B cell (primary cell): ENCODE results near the gene MAGIX. TPM values are rescaled to one million over a fixed set of nuclear protein-coding genes. Genes with fewer than 3 reads are reported as not detected.
"Not testable (repeated sequence)": the region's sequence is repeated elsewhere in the genome, so short reads cannot be mapped to it uniquely, and the experiment has no call there.

ENCODE experiments used
- ATAC-seq: fragments of 200-7000 bp; cut with Tn5 transposase; one replicate; pipeline ENCODE4 v1.10.0; 2021; ENCODE audit warnings: low read depth, mild to moderate bottlenecking, moderate number of reproducible peaks, moderate library complexity
- CTCF ChIA-PET: fragments of 350-600 bp; sonication (Branson Sonifier 250); formaldehyde crosslinking; loops from one replicate; lab custom pipeline; 2021; ENCODE audit warnings: antibody characterized with exemption, inconsistent platforms; lab: Charles Lee
- POLR2A ChIA-PET: fragments of 350-600 bp; sonication (Branson Sonifier 250); formaldehyde crosslinking; loops from one replicate; lab custom pipeline; 2021; ENCODE audit warnings: antibody characterized with exemption; lab: Charles Lee
- DNase-seq: peaks from one replicate; pipeline ENCODE4 v3.0.0; 2013
- H2AFZ ChIP-seq: 2 replicates; pipeline ENCODE4 v1.6.1; 2012; ENCODE audit warnings: mild to moderate bottlenecking, low read depth, low read length; ENCODE audit not compliant: insufficient read depth, poor library complexity, severe bottlenecking
- H3K27ac ChIP-seq, 2 donors: 1 replicate in 1 of 2; 2 replicates in 1 of 2; pipeline ENCODE4 v1.5.1; 2012 to 2013; ENCODE audit warnings: low read length in 2 of 2, mild to moderate bottlenecking in 2 of 2, moderate library complexity in 1 of 2
- H3K27me3 ChIP-seq, 4 experiments: fragments of 200-600 bp in 1 of 4; sonication (generic) in 1 of 4; replicated peaks in 1 of 4; 1 replicate in 2 of 4; 2 replicates in 2 of 4; pipeline versions ENCODE4 v1.6.1 to v1.7.0; 2013 to 2016; ENCODE audit warnings: low read length in 3 of 4, mild to moderate bottlenecking in 2 of 4, mixed read lengths in 1 of 4, moderate library complexity in 1 of 4; ENCODE audit not compliant: insufficient read depth in 4 of 4, control insufficient read depth in 3 of 4; ENCODE audit errors: control extremely low read depth in 1 of 4
- H3K36me3 ChIP-seq, 2 experiments: replicated peaks in 1 of 2; 1 replicate in 1 of 2; 2 replicates in 1 of 2; pipeline versions ENCODE4 v1.6.1 to v1.7.1; 2013; ENCODE audit warnings: low read length in 1 of 2; ENCODE audit not compliant: insufficient read depth in 2 of 2, control insufficient read depth in 1 of 2; ENCODE audit errors: control extremely low read depth in 1 of 2, extremely low read depth in 1 of 2
- H3K4me1 ChIP-seq, 2 donors: fragments of 200-600 bp in 1 of 2; sonication (generic) in 1 of 2; 1 replicate in 1 of 2; 2 replicates in 1 of 2; pipeline versions ENCODE4 v1.5.1 to v1.6.1; 2013 to 2017; ENCODE audit warnings: low read length in 2 of 2; ENCODE audit not compliant: control insufficient read depth in 2 of 2, insufficient read depth in 2 of 2
- H3K4me2 ChIP-seq: replicated peaks from 2 replicates; pipeline ENCODE3; 2012; ENCODE audit warnings: mild to moderate bottlenecking, low read depth, low read length; ENCODE audit not compliant: poor library complexity, severe bottlenecking
- H3K4me3 ChIP-seq, 5 experiments: fragments of 200-600 bp in 1 of 5; sonication (generic) in 1 of 5; 1 replicate in 3 of 5; 2 replicates in 2 of 5; pipeline versions ENCODE4 v1.5.1 to v1.7.0; 2011 to 2016; ENCODE audit warnings: low read length in 4 of 5, mild to moderate bottlenecking in 4 of 5, low read depth in 2 of 5, control low read depth in 1 of 5, moderate library complexity in 1 of 5; ENCODE audit not compliant: insufficient read depth in 1 of 5; ENCODE audit errors: control extremely low read depth in 1 of 5, extremely low read depth in 1 of 5
- H3K79me2 ChIP-seq: fragments of 200-600 bp; sonication (generic); one replicate; pipeline ENCODE4 v1.6.0; 2016; ENCODE audit warnings: low read length; ENCODE audit not compliant: control insufficient read depth, insufficient read depth
- H3K9ac ChIP-seq: fragments of 200-600 bp; sonication (generic); 2 replicates; pipeline ENCODE4 v1.6.1; 2017; ENCODE audit warnings: mild to moderate bottlenecking, low read length, moderate library complexity
- H3K9me3 ChIP-seq, 3 donors: one replicate each; pipeline versions ENCODE4 v1.6.1 to v1.7.1; 2013; ENCODE audit warnings: low read length in 2 of 3; ENCODE audit not compliant: control insufficient read depth in 2 of 3, insufficient read depth in 1 of 3; ENCODE audit errors: control extremely low read depth in 1 of 3
- H4K20me1 ChIP-seq: 2 replicates; pipeline ENCODE4 v1.6.0; 2012; ENCODE audit warnings: mild to moderate bottlenecking, low read length; ENCODE audit not compliant: insufficient read depth, control insufficient read depth, poor library complexity, severe bottlenecking
- H3K27ac Mint-ChIP-seq: one replicate; pipeline ENCODE4 v1.8.0; 2021; ENCODE audit warnings: mixed read lengths
- H3K27me3 Mint-ChIP-seq: one replicate; pipeline ENCODE4 v1.8.0; 2021; ENCODE audit warnings: mixed read lengths
- H3K4me1 Mint-ChIP-seq: one replicate; pipeline ENCODE4 v1.8.0; 2021; ENCODE audit warnings: mixed read lengths
- H3K4me3 Mint-ChIP-seq: one replicate; pipeline ENCODE4 v1.8.0; 2021; ENCODE audit warnings: mixed read lengths
- H3K9me3 Mint-ChIP-seq: one replicate; pipeline ENCODE4 v1.8.0; 2022; ENCODE audit warnings: mixed read lengths; ENCODE audit not compliant: insufficient read depth
- CTCF ChIP-seq: fragments of 200-600 bp; IDR thresholded peaks from one replicate; pipeline ENCODE4 v1.8.0; 2022; ENCODE audit warnings: antibody characterized with exemption, mild to moderate bottlenecking
- EZH2 ChIP-seq: IDR thresholded peaks from 2 replicates; pipeline ENCODE4 v1.6.1; 2012; ENCODE audit warnings: borderline replicate concordance, low read depth, mild to moderate bottlenecking, moderate library complexity, low read length; ENCODE audit not compliant: insufficient read depth, poor library complexity, severe bottlenecking
- WGBS: methylation state at CpG from one replicate; pipeline ENCODE4 v1.1.5; 2013; ENCODE audit warnings: missing lambda C conversion rate; ENCODE audit not compliant: insufficient coverage; 5-methylcytosine and 5-hydroxymethylcytosine counted together
- intact Hi-C: fragments of 100-400 bp; cut with micrococcal nuclease; formaldehyde crosslinking; loops from one replicate; pipeline ENCODE4 v1.10.0; 2022
- polyA plus RNA-seq: library from polyadenylated mRNA; depleted of rRNA; stranded (reverse); fragments of >200 nt; gene quantifications from 2 replicates; pipeline ENCODE4 v1.2.3, GENCODE V29; 2012
- total RNA-seq, 2 donors: library from RNA; stranded (reverse); fragments of 120-200 nt in 1 of 2; gene quantifications; 1 replicate in 1 of 2; 2 replicates in 1 of 2; pipeline versions ENCODE4 v1.2.3 to v1.2.4, GENCODE V29; 2013 to 2022

MAGIX gene
- total and polyA plus RNA-seq, 2 donors (not counting 1 experiment from before 2014, with no cell fraction given), result 1.2 to 2.4 TPM

DNA sequence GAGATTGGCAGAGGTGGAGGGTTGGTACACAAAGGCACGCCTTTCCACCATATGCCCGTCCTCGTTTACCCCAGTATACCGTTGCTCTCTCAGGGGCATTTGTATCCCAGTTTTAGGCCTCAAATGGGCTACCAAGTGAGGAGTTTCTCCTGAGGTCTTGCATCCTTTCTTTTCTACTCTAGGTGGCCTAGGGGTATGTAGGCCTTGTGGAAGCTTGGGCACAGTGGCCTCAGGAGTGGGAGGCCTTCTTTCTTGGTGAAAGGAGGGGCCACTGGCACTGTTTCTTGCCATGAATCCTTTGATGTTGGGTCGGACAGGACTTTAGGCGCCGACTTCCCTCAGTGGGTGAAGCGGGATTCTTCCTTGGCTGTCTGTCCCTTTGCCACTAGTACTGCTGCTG, 15.3 kb upstream of the MAGIX start:
- no peak overlapping the region for H3K4me3 Mint-ChIP-seq
- DNase-seq, result no peak
- H4K20me1 ChIP-seq, result no peaks in the 10 kb centered on the region
- no peak overlapping the region for H3K4me2 ChIP-seq
- no peaks in the 10 kb centered on the region for H3K4me1 ChIP-seq
- H3K9ac ChIP-seq, result no peak overlapping the region
- 100% methylated on average over 2 of the region's 8 CpGs for WGBS
- CTCF ChIA-PET, result no interaction called here
- no peaks in the 10 kb centered on the region for H3K27me3 Mint-ChIP-seq
- no peaks in the 10 kb centered on the region for H3K9me3 Mint-ChIP-seq
- H3K4me3 ChIP-seq, result no peak overlapping the region
- no peaks in the 10 kb centered on the region for H3K27me3 ChIP-seq
- H3K79me2 ChIP-seq, result no peaks in the 10 kb centered on the region
- no peak overlapping the region for H3K27ac ChIP-seq
- POLR2A ChIA-PET, result no interaction called here
- TF ChIP-seq CTCF, result no peak
- TF ChIP-seq EZH2, result no peak
- H3K4me1 Mint-ChIP-seq, result no peaks in the 10 kb centered on the region
- H2AFZ ChIP-seq, result no peak overlapping the region
- H3K27ac Mint-ChIP-seq, result no peak overlapping the region
- intact Hi-C loops, result no loop called here
- H3K9me3 ChIP-seq, result no peaks in the 10 kb centered on the region
- ATAC-seq, result no peak
- H3K36me3 ChIP-seq, result no peaks in the 10 kb centered on the region

GRCh38 chrX:49147936-49148335, 14.6 kb upstream of the MAGIX start:
- no peaks in the 10 kb centered on the region for H3K36me3 ChIP-seq
- H3K9me3 Mint-ChIP-seq, result no peaks in the 10 kb centered on the region
- no peak overlapping the region for H3K27ac Mint-ChIP-seq
- no peaks in the 10 kb centered on the region for H3K27me3 ChIP-seq
- no peak for DNase-seq
- no peaks in the 10 kb centered on the region for H3K79me2 ChIP-seq
- intact Hi-C loops, result no loop called here
- H3K4me3 Mint-ChIP-seq, result no peak overlapping the region
- ChIA-PET POLR2A (no interaction called here), CTCF (no interaction called here)
- H3K9ac ChIP-seq, result no peak overlapping the region
- no peaks in the 10 kb centered on the region for H3K4me1 ChIP-seq
- no peak overlapping the region for H3K4me2 ChIP-seq
- H3K27ac ChIP-seq, result no peak overlapping the region
- TF ChIP-seq EZH2 (no peak), CTCF (no peak)
- ATAC-seq, result no peak
- 93% methylated on average over 3 of the region's 13 CpGs for WGBS
- H2AFZ ChIP-seq, result no peak overlapping the region
- no peak overlapping the region for H3K4me3 ChIP-seq
- H3K27me3 Mint-ChIP-seq, result no peaks in the 10 kb centered on the region
- no peaks in the 10 kb centered on the region for H4K20me1 ChIP-seq
- no peaks in the 10 kb centered on the region for H3K4me1 Mint-ChIP-seq
- H3K9me3 ChIP-seq, result no peaks in the 10 kb centered on the region

DNA sequence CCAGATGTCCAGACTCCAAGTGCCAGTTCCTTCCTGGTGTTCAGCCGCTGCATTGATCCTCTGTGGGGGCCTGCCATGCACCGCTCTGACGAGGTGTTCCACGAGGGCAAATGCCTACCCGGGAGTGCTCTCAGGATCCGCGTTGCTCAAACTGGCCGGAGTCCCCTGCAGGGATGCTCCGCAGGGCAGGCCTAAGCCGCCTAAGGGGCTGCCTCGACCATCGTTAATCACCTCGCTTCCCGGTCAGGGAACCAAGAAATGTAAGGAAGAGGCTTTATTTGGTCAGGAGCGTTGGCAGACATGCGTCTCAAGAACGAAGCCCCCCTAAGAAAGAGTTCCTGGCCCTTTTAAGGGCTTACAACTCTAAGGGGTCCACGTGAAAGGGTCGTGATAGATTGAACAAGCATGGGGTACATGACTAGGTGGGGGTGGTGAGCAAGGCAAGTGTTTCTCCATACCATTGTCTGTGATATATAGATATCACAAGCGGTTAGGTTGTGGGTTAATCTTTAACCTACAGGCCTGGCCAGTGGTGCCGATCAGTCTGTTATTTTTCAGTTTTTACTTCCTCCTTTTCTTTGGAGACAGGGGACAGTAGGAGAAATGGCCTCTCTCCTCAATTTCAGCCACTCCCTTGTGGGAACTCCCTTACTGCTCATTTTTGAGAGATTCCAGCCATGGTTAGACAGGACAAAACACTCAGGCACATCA, 14.0 kb upstream of the MAGIX start:
- H3K27me3 ChIP-seq, H2AFZ ChIP-seq, ATAC-seq, H3K36me3 ChIP-seq, H3K4me1 Mint-ChIP-seq, intact Hi-C loops, CTCF ChIA-PET, H4K20me1 ChIP-seq, H3K9me3 ChIP-seq, H3K4me3 Mint-ChIP-seq, H3K79me2 ChIP-seq, H3K27ac ChIP-seq, POLR2A ChIA-PET, H3K9ac ChIP-seq, H3K4me1 ChIP-seq, H3K27me3 Mint-ChIP-seq, DNase-seq, H3K4me2 ChIP-seq, H3K27ac Mint-ChIP-seq, H3K4me3 ChIP-seq, H3K9me3 Mint-ChIP-seq: not testable (repeated sequence)
- WGBS, result 87% methylated on average over 15 of the region's 21 CpGs
